ENCODE results near the gene VGLL3.

The VGLL3 gene

DNA sequence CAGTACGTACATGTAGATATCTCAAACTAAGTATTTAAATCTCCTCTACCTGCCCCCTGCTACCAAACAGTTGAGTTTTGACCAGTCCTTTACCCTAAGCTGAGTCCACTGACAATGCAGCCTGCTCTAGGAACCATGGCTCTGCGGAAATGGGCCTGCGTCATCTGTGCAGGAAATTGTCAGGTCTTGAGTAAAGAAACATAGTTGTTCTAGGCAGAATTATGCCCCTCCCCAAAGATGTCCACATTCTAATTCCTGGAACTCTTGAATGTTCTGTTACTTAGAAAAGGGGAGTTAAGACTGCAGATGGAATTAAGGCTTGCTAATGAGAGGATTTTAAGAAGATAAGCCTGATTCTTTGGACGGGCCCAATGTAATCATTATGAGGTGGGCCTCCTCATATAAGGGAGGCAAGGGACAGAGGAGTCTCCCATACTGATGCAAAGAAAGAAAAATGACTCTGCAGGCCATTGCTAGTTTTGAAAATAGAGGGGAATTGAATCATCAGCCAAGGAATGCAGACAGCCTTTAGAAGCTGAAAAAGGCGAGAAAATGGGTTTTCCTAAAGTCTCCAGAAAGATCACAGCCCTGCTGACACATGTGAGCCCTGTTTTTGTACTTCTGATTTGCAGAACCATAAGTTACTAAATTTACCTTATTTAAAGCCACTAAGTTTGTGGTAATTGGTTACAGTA, 5.5 kb upstream of the VGLL3 start:
- H3K27ac ChIP-seq, result no peak overlapping the region

GRCh38 chr3:86995537-86995936, 4.6 kb upstream of the VGLL3 start:
- no peak overlapping the region for H3K27ac ChIP-seq
- TF ChIP-seq ZFX (IDR thresholded peaks at IDR 0.05; ENCODE audit: borderline replicate concordance), result no peak
- no peak for TF ChIP-seq CTCF (IDR thresholded peaks at IDR 0.05)

More for the DNA sequence above, 5.5 kb upstream of the VGLL3 start:
- TF ChIP-seq CTCF (IDR thresholded peaks at IDR 0.05) (no peak), ZFX (IDR thresholded peaks at IDR 0.05; ENCODE audit: borderline replicate concordance) (no peak)

- TF ChIP-seq CTCF (IDR thresholded peaks at IDR 0.05), result no peak
- TF ChIP-seq ZFX (IDR thresholded peaks at IDR 0.05; ENCODE audit: borderline replicate concordance), result no peak
- H3K27ac ChIP-seq, result no peak overlapping the region
Measured at GRCh38 chr3:86993704-86994103, 2.8 kb upstream of the VGLL3 start.

DNA sequence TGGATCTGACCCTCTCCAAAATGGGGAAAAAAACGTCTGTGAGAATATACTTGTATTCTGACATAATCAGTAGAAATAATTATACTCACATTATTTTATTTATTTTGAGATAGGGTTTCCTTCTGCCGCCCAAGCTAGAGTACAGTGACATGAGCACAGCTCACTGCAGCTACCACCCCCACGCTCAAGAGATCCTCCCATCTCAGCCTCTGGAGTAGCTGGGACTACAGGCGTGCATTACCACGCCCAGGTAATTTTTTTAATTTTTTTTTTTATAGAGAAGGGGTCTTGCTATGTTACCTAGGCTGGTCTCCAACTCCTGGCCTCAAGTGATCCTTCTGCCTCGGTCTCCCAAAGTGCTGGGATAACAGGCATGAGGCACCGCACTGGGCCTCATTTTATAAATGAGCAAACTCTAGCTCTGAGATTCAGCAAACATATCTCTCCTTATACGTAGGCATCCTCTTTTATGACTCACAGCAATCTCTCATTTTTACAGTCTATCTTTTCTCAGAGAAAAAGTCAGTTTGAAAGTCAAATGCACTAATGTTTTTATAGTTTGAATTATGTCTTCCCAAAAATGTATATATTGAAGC, 989 bp upstream of the VGLL3 start:
- H3K27ac ChIP-seq, result no peak overlapping the region
- no peak for TF ChIP-seq ZFX (IDR thresholded peaks at IDR 0.05; ENCODE audit: borderline replicate concordance)
- TF ChIP-seq CTCF (IDR thresholded peaks at IDR 0.05), result no peak

DNA sequence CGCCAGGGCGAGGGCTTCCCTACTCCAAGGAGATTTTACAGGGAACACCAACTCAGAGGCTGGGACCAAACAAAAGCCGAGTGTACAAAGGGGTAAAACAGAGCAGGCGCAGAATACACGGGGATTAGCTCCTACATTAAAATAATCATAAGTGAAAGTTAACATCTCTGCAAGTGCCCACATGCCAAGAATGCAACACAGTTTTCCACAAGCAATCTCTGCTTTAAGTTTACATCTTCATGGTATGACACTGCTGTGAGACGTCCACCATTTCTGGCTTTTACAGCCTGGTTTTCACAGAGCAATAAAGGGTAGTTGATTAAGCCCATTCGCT, 500 bp upstream of the VGLL3 start:
- TF ChIP-seq CTCF (IDR thresholded peaks at IDR 0.05) (no peak), ZFX (IDR thresholded peaks at IDR 0.05; ENCODE audit: borderline replicate concordance) (no peak)
- H3K27ac ChIP-seq, result no peak overlapping the region

DNA sequence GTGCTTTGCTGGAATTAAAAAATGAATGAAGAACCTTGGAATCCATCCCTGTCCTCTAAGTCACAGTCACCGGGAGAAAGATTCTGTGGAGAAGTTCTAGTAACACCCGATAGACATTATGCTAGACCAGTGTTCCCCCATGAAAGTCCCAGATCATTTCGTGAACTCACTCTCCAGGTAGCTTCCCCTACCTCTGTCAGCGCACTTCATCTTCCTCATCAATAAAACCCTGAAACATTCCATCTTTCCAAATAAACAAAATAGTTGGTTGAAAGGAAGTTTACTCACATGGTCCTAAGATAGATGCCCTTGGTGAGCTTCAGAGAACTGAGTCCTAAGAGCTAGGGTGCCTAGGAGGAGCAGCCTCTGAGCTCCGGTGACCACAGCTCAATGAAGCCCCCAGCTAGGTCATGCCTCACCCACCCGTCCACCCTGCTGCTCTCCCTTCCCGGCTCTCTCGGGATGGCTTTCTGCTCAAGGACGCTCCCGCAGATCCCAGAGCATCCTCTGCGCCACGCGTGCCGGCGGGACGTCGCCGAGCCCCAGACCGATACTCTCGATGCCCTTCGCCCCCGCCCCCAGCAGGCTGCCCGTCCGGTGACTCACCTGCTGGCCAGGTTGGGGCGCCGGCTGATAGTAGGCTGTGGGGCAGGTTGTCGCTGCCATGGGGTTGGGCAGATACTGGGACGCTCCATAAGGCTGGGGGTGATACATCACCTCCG, 776 bp downstream of the VGLL3 start:
- no peak overlapping the region for H3K27ac ChIP-seq
- TF ChIP-seq CTCF (IDR thresholded peaks at IDR 0.05) (no peak), ZFX (IDR thresholded peaks at IDR 0.05; ENCODE audit: borderline replicate concordance) (no peak)

GRCh38 chr3:86989611-86990010, 1.3 kb downstream of the VGLL3 start:
- H3K27ac ChIP-seq, result no peak overlapping the region
- TF ChIP-seq ZFX (IDR thresholded peaks at IDR 0.05; ENCODE audit: borderline replicate concordance) (no peak), CTCF (IDR thresholded peaks at IDR 0.05) (no peak)
